CD14-positive monocyte (primary cell): ENCODE data around the gene CTU1. TPM values are rescaled to one million over a fixed set of nuclear protein-coding genes. Genes with fewer than 3 reads are reported as not detected.

ENCODE experiments used
- DNase-seq, 3 donors: peaks; one replicate each; pipeline ENCODE4 v3.0.0-alpha.2; 2011 to 2022
- H2AFZ ChIP-seq: 2 replicates; pipeline ENCODE4 v1.6.0; 2012; ENCODE audit warnings: mild to moderate bottlenecking, low read depth, low read length, inconsistent platforms; ENCODE audit not compliant: insufficient read depth, poor library complexity, severe bottlenecking
- H3K27ac ChIP-seq, 2 donors: 1 replicate in 1 of 2; 2 replicates in 1 of 2; pipeline ENCODE4 v1.5.1; 2012 to 2013; ENCODE audit warnings: low read length in 2 of 2, control low read depth in 1 of 2, inconsistent platforms in 1 of 2, low read depth in 1 of 2, mild to moderate bottlenecking in 1 of 2
- H3K27me3 ChIP-seq, 2 donors: one replicate each; pipeline versions ENCODE4 v1.6.0 to v1.6.1; 2011 to 2013; ENCODE audit warnings: low read length in 2 of 2; ENCODE audit not compliant: control insufficient read depth in 2 of 2, insufficient read depth in 2 of 2
- H3K36me3 ChIP-seq, 2 donors: replicated peaks in 1 of 2; 1 replicate in 1 of 2; 2 replicates in 1 of 2; pipeline versions ENCODE4 v1.5.1 to v1.6.1; 2012 to 2013; ENCODE audit warnings: low read length in 2 of 2, control low read depth in 1 of 2, inconsistent platforms in 1 of 2, mild to moderate bottlenecking in 1 of 2; ENCODE audit not compliant: insufficient read depth in 2 of 2, control insufficient read depth in 1 of 2
- H3K4me1 ChIP-seq, 2 donors: 1 replicate in 1 of 2; 2 replicates in 1 of 2; pipeline versions ENCODE4 v1.5.1 to v1.6.1; 2012 to 2013; ENCODE audit warnings: low read length in 2 of 2, control low read depth in 1 of 2, inconsistent platforms in 1 of 2, mild to moderate bottlenecking in 1 of 2, moderate library complexity in 1 of 2; ENCODE audit not compliant: insufficient read depth in 2 of 2, control insufficient read depth in 1 of 2
- H3K4me2 ChIP-seq: replicated peaks from 2 replicates; pipeline ENCODE3; 2012; ENCODE audit warnings: low read length, moderate library complexity, mild to moderate bottlenecking; ENCODE audit not compliant: poor library complexity, severe bottlenecking; ENCODE audit errors: extremely low read depth
- H3K4me3 ChIP-seq, 3 experiments: fragments of 200-600 bp in 1 of 3; sonication (generic) in 1 of 3; replicated peaks in 1 of 3; 1 replicate in 2 of 3; 2 replicates in 1 of 3; pipeline ENCODE4 v1.5.1; 2011 to 2013; ENCODE audit warnings: low read length in 3 of 3, mild to moderate bottlenecking in 3 of 3, control low read depth in 2 of 3, low read depth in 2 of 3, inconsistent platforms in 1 of 3, moderate library complexity in 1 of 3
- H3K79me2 ChIP-seq: 2 replicates; pipeline ENCODE4 v1.6.0; 2012; ENCODE audit warnings: mild to moderate bottlenecking, control low read depth, inconsistent platforms, low read length, moderate library complexity; ENCODE audit not compliant: insufficient read depth
- H3K9ac ChIP-seq: 2 replicates; pipeline ENCODE4 v1.6.0; 2017; ENCODE audit warnings: low read length, mild to moderate bottlenecking; ENCODE audit not compliant: insufficient read depth, poor library complexity, severe bottlenecking
- H3K9me3 ChIP-seq, 2 donors: replicated peaks in 1 of 2; 1 replicate in 1 of 2; 2 replicates in 1 of 2; pipeline versions ENCODE4 v1.5.1 to v1.6.1; 2012 to 2013; ENCODE audit warnings: low read length in 2 of 2, control low read depth in 1 of 2; ENCODE audit not compliant: control insufficient read depth in 1 of 2, insufficient read depth in 1 of 2
- H4K20me1 ChIP-seq: 2 replicates; pipeline ENCODE4 v1.6.0; 2012; ENCODE audit warnings: mild to moderate bottlenecking, low read length, control low read depth, moderate library complexity; ENCODE audit not compliant: insufficient read depth
- H3K27ac Mint-ChIP-seq, 7 donors: one replicate each; pipeline ENCODE4 v1.8.0; 2020; ENCODE audit warnings: mild to moderate bottlenecking in 7 of 7, mixed read lengths in 7 of 7, moderate library complexity in 6 of 7, inconsistent platforms in 2 of 7
- H3K27me3 Mint-ChIP-seq, 3 donors: one replicate each; pipeline ENCODE4 v1.8.0; 2021 to 2022; ENCODE audit warnings: low read depth in 3 of 3, mild to moderate bottlenecking in 3 of 3, mixed read lengths in 3 of 3, moderate library complexity in 3 of 3, inconsistent platforms in 1 of 3
- H3K36me3 Mint-ChIP-seq, 2 donors: one replicate each; pipeline ENCODE4 v1.8.0; 2020; ENCODE audit warnings: mixed read lengths in 2 of 2, inconsistent platforms in 1 of 2, mild to moderate bottlenecking in 1 of 2
- H3K4me1 Mint-ChIP-seq: one replicate; pipeline ENCODE4 v1.8.0; 2020; ENCODE audit warnings: mild to moderate bottlenecking, mixed read lengths
- H3K4me3 Mint-ChIP-seq, 2 donors: one replicate each; pipeline ENCODE4 v1.8.0; 2020; ENCODE audit warnings: mild to moderate bottlenecking in 2 of 2, mixed read lengths in 2 of 2, moderate library complexity in 1 of 2
- H3K9me3 Mint-ChIP-seq, 7 donors: one replicate each; pipeline ENCODE4 v1.8.0; 2020 to 2022; ENCODE audit warnings: mixed read lengths in 7 of 7, mild to moderate bottlenecking in 6 of 7, moderate library complexity in 6 of 7, inconsistent platforms in 2 of 7
- CTCF ChIP-seq: fragments of 200-600 bp; IDR thresholded peaks from one replicate; pipeline ENCODE4 v1.8.0; 2022; ENCODE audit warnings: antibody characterized with exemption, mild to moderate bottlenecking
- WGBS: methylation state at CpG from one replicate; pipeline ENCODE4 v1.1.5; 2013; ENCODE audit warnings: missing lambda C conversion rate; ENCODE audit not compliant: insufficient coverage; 5-methylcytosine and 5-hydroxymethylcytosine counted together
- intact Hi-C, 2 donors: fragments of 100-400 bp; cut with micrococcal nuclease; formaldehyde crosslinking; loops; one replicate each; pipeline versions ENCODE4 v1.15.0 to v1.15.1; 2023
- polyA plus RNA-seq, 3 donors: library from polyadenylated mRNA; depleted of rRNA in 1 of 3; unstranded in 2 of 3; stranded (reverse) in 1 of 3; fragments of 300-500 nt in 2 of 3; fragments of >200 nt in 1 of 3; fragmentation: Illumina TruSeq in 2 of 3; gene quantifications; 1 replicate in 2 of 3; 2 replicates in 1 of 3; pipeline ENCODE4 v1.2.3, GENCODE V29; 2012 to 2021

CTU1 gene
- polyA plus RNA-seq, 3 donors, result 0.75 to 3.0 (median 2.9) TPM

- DNase-seq, result no peak
- Histone ChIP-seq H3K79me2 (no peaks in the 10 kb centered on the region), H4K20me1 (no peaks in the 10 kb centered on the region), H2AFZ (no peak overlapping the region), H3K36me3 (no peaks in the 10 kb centered on the region), H3K4me2 (no peak overlapping the region), H3K4me3 (no peak overlapping the region), H3K4me1 (no peaks in the 10 kb centered on the region), H3K9ac (no peak overlapping the region), H3K27me3 (peaks cover 23 to 47% of the 10 kb centered on the region in 2 donors), H3K9me3 (no peaks in the 10 kb centered on the region), H3K27ac (no peak overlapping the region)
- Mint-ChIP-seq H3K36me3 (no peaks in the 10 kb centered on the region), H3K27me3 (peaks cover 45 to 60% (median 46%) of the 10 kb centered on the region in 3 donors), H3K27ac (no peak overlapping the region), H3K4me3 (peak overlapping the region in 1 of 2 donors; percentile 61), H3K4me1 (peaks cover 2% of the 10 kb centered on the region), H3K9me3 (peaks cover 2 to 14% (median 7%) of the 10 kb centered on the region in 7 donors)
- 79% methylated on average over 3 of the region's 7 CpGs for WGBS
- TF ChIP-seq CTCF, result no peak
- intact Hi-C loops, result no loop called here
Observed at GRCh38 chr19:51063664-51064063, 44.5 kb downstream of the CTU1 start.

- Mint-ChIP-seq H3K36me3 (no peaks in the 10 kb centered on the region), H3K27me3 (peaks cover 34 to 56% (median 37%) of the 10 kb centered on the region in 3 donors), H3K27ac (no peak overlapping the region), H3K9me3 (peaks cover 2 to 12% (median 4%) of the 10 kb centered on the region in 7 donors), H3K4me1 (peaks cover 2% of the 10 kb centered on the region), H3K4me3 (no peak overlapping the region)
- Histone ChIP-seq H3K36me3 (no peaks in the 10 kb centered on the region), H4K20me1 (no peaks in the 10 kb centered on the region), H3K9me3 (no peaks in the 10 kb centered on the region), H3K27ac (no peak overlapping the region), H3K4me3 (no peak overlapping the region), H3K79me2 (no peaks in the 10 kb centered on the region), H3K27me3 (peaks cover 19 to 44% of the 10 kb centered on the region in 2 donors), H2AFZ (no peak overlapping the region), H3K4me2 (no peak overlapping the region), H3K9ac (no peak overlapping the region), H3K4me1 (no peaks in the 10 kb centered on the region)
- DNase-seq, result no peak
- WGBS, result 0% methylated on average over 1 of the region's 1 CpG
- no peak for TF ChIP-seq CTCF
- intact Hi-C loops, result no loop called here
Observed at GRCh38 chr19:51060973-51061372, 47.2 kb downstream of the CTU1 start.
